HL-60 (cell line): Measurements from ENCODE around the gene HPSE2.

ENCODE experiments used
- DNase-seq, 2 experiments: peaks; one replicate each; pipeline ENCODE4 v3.0.0-alpha.2; 2010 to 2020; ENCODE audit warnings: low read depth in 1 of 2, low spot score in 1 of 2
- H3K27ac ChIP-seq: fragments of 250-450 bp; sonication (Bioruptor Pico); replicated peaks from 2 replicates; pipeline ENCODE4 v1.5.1; 2020; ENCODE audit warnings: mild to moderate bottlenecking, moderate library complexity
- H3K27me3 ChIP-seq: fragments of 250-450 bp; sonication (Bioruptor Pico); 2 replicates; pipeline ENCODE4 v1.5.1; 2021; ENCODE audit warnings: mild to moderate bottlenecking, moderate library complexity; ENCODE audit not compliant: insufficient read depth, poor library complexity, severe bottlenecking
- H3K4me3 ChIP-seq: replicated peaks from 2 replicates; pipeline ENCODE4 v1.5.1; 2011; ENCODE audit warnings: mild to moderate bottlenecking, control low read depth, low read length; ENCODE audit not compliant: insufficient read depth
- GABPA ChIP-seq: IDR thresholded peaks from 2 replicates; pipeline ENCODE4 v1.6.1; 2012; ENCODE audit warnings: low read depth
- POLR2AphosphoS5 ChIP-seq: IDR thresholded peaks from 2 replicates; pipeline ENCODE4 v1.6.1; 2012; ENCODE audit warnings: low read depth
- SPI1 ChIP-seq: IDR thresholded peaks from 2 replicates; pipeline ENCODE4 v1.6.1; 2012; ENCODE audit warnings: low read depth, mild to moderate bottlenecking, borderline replicate concordance
- TF ChIP-seq, protein P1 (sequence below): IDR thresholded peaks from one replicate; pipeline ENCODE4 v1.5.1; 2011; ENCODE audit warnings: low read length, control low read depth, inconsistent platforms; ENCODE audit not compliant: insufficient read depth
- TF ChIP-seq, protein P2 (sequence below): IDR thresholded peaks from 2 replicates; pipeline ENCODE4 v1.6.1; 2012; ENCODE audit warnings: low read depth; ENCODE audit not compliant: insufficient replicate concordance

The HPSE2 gene

DNA sequence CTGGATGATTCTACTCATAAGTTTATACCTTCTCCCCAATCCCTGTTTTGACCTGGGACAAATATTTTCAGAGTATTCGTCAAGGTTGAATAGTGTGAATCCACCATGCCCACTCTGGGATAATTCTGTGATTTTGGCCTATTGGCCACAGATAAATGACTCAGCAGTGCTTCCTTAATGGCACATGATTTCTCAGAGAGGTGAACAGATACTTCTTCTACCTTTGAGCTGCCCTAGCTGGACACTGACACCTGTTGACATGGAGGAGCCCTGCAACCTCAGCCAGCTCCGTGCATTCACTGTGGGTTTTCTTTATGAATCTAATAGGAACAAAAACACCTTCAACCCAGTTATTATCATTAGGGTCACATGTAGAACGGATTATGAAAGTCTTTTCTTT is 748.0 kb downstream of the HPSE2 start:
- Histone ChIP-seq H3K4me3 (no peak overlapping the region), H3K27me3 (no peaks in the 10 kb centered on the region), H3K27ac (no peak overlapping the region)
- TF ChIP-seq, protein P1, sequence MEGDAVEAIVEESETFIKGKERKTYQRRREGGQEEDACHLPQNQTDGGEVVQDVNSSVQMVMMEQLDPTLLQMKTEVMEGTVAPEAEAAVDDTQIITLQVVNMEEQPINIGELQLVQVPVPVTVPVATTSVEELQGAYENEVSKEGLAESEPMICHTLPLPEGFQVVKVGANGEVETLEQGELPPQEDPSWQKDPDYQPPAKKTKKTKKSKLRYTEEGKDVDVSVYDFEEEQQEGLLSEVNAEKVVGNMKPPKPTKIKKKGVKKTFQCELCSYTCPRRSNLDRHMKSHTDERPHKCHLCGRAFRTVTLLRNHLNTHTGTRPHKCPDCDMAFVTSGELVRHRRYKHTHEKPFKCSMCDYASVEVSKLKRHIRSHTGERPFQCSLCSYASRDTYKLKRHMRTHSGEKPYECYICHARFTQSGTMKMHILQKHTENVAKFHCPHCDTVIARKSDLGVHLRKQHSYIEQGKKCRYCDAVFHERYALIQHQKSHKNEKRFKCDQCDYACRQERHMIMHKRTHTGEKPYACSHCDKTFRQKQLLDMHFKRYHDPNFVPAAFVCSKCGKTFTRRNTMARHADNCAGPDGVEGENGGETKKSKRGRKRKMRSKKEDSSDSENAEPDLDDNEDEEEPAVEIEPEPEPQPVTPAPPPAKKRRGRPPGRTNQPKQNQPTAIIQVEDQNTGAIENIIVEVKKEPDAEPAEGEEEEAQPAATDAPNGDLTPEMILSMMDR = no peak
- TF ChIP-seq GABPA (no peak), SPI1 (no peak), POLR2AphosphoS5 (no peak)
- TF ChIP-seq, protein P2, sequence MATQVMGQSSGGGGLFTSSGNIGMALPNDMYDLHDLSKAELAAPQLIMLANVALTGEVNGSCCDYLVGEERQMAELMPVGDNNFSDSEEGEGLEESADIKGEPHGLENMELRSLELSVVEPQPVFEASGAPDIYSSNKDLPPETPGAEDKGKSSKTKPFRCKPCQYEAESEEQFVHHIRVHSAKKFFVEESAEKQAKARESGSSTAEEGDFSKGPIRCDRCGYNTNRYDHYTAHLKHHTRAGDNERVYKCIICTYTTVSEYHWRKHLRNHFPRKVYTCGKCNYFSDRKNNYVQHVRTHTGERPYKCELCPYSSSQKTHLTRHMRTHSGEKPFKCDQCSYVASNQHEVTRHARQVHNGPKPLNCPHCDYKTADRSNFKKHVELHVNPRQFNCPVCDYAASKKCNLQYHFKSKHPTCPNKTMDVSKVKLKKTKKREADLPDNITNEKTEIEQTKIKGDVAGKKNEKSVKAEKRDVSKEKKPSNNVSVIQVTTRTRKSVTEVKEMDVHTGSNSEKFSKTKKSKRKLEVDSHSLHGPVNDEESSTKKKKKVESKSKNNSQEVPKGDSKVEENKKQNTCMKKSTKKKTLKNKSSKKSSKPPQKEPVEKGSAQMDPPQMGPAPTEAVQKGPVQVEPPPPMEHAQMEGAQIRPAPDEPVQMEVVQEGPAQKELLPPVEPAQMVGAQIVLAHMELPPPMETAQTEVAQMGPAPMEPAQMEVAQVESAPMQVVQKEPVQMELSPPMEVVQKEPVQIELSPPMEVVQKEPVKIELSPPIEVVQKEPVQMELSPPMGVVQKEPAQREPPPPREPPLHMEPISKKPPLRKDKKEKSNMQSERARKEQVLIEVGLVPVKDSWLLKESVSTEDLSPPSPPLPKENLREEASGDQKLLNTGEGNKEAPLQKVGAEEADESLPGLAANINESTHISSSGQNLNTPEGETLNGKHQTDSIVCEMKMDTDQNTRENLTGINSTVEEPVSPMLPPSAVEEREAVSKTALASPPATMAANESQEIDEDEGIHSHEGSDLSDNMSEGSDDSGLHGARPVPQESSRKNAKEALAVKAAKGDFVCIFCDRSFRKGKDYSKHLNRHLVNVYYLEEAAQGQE = no peak
- DNase-seq = no peak

GRCh38 chr10:98486421-98486820 is 749.2 kb downstream of the HPSE2 start:
- TF ChIP-seq GABPA (no peak), SPI1 (no peak), POLR2AphosphoS5 (no peak)
- TF ChIP-seq, protein P1 = no peak
- TF ChIP-seq, protein P2 = no peak
- no peak for DNase-seq

GRCh38 chr10:98485959-98486358 is 749.7 kb downstream of the HPSE2 start:
- H3K4me3 ChIP-seq = no peak overlapping the region
- no peak for TF ChIP-seq GABPA
- no peak for TF ChIP-seq POLR2AphosphoS5
- TF ChIP-seq SPI1 = no peak
- TF ChIP-seq, protein P2 = no peak
- TF ChIP-seq, protein P1 = no peak
- DNase-seq = no peak
- H3K27me3 ChIP-seq = no peaks in the 10 kb centered on the region
- H3K27ac ChIP-seq = no peak overlapping the region

More at GRCh38 chr10:98486421-98486820, 749.2 kb downstream of the HPSE2 start:
- Histone ChIP-seq H3K4me3 (no peak overlapping the region), H3K27me3 (no peaks in the 10 kb centered on the region), H3K27ac (no peak overlapping the region)
